ENCODE results near the gene SP2. TPM values are rescaled to one million over a fixed set of nuclear protein-coding genes. Genes with fewer than 3 reads are reported as not detected.

Gene SP2
- total RNA-seq, 1 donor from 2014 or later: 2.2 TPM

- no peak overlapping the region for H3K4me3 ChIP-seq (ENCODE audit: low read depth, low read length)
- H3K36me3 ChIP-seq (ENCODE audit: control insufficient read depth, insufficient read depth, low read length): no peaks in the 10 kb centered on the region
- H3K27me3 ChIP-seq (ENCODE audit: control insufficient read depth, insufficient read depth, low read length): peaks cover 31% of the 10 kb centered on the region
- no peak for DNase-seq (ENCODE audit: low read depth)
- no peak for TF ChIP-seq CTCF (IDR thresholded peaks at IDR 0.05; ENCODE audit: insufficient read depth, low read length, poor library complexity, severe bottlenecking)
Measured at GRCh38 chr17:47872019-47872650, 23.9 kb upstream of the SP2 start.

- Histone ChIP-seq H3K27me3 (ENCODE audit: control insufficient read depth, insufficient read depth, low read length) (peaks cover 31% of the 10 kb centered on the region), H3K36me3 (ENCODE audit: control insufficient read depth, insufficient read depth, low read length) (no peaks in the 10 kb centered on the region), H3K4me3 (ENCODE audit: low read depth, low read length) (no peak overlapping the region)
- DNase-seq (ENCODE audit: low read depth): no peak
- no peak for TF ChIP-seq CTCF (IDR thresholded peaks at IDR 0.05; ENCODE audit: insufficient read depth, low read length, poor library complexity, severe bottlenecking)
Measured at GRCh38 chr17:47872651-47873161, 23.3 kb upstream of the SP2 start.

GRCh38 chr17:47873200-47874090 is 22.6 kb upstream of the SP2 start:
- no peak for TF ChIP-seq CTCF (IDR thresholded peaks at IDR 0.05; ENCODE audit: insufficient read depth, low read length, poor library complexity, severe bottlenecking)
- Histone ChIP-seq H3K36me3 (ENCODE audit: control insufficient read depth, insufficient read depth, low read length) (no peaks in the 10 kb centered on the region), H3K4me3 (ENCODE audit: low read depth, low read length) (no peak overlapping the region), H3K27me3 (ENCODE audit: control insufficient read depth, insufficient read depth, low read length) (peaks cover 31% of the 10 kb centered on the region)
- DNase-seq (ENCODE audit: low read depth): no peak

GRCh38 chr17:47875011-47875985 is 20.7 kb upstream of the SP2 start:
- H3K27me3 ChIP-seq (ENCODE audit: control insufficient read depth, insufficient read depth, low read length): peaks cover 27% of the 10 kb centered on the region
- TF ChIP-seq CTCF (IDR thresholded peaks at IDR 0.05; ENCODE audit: insufficient read depth, low read length, poor library complexity, severe bottlenecking): no peak
- no peak overlapping the region for H3K4me3 ChIP-seq (ENCODE audit: low read depth, low read length)
- no peak for DNase-seq (ENCODE audit: low read depth)
- H3K36me3 ChIP-seq (ENCODE audit: control insufficient read depth, insufficient read depth, low read length): no peaks in the 10 kb centered on the region

GRCh38 chr17:47877368-47878034 is 18.5 kb upstream of the SP2 start:
- H3K27me3 ChIP-seq (ENCODE audit: control insufficient read depth, insufficient read depth, low read length): peaks cover 13% of the 10 kb centered on the region
- no peaks in the 10 kb centered on the region for H3K36me3 ChIP-seq (ENCODE audit: control insufficient read depth, insufficient read depth, low read length)
- TF ChIP-seq CTCF (IDR thresholded peaks at IDR 0.05; ENCODE audit: insufficient read depth, low read length, poor library complexity, severe bottlenecking): no peak
- H3K4me3 ChIP-seq (ENCODE audit: low read depth, low read length): no peak overlapping the region
- no peak for DNase-seq (ENCODE audit: low read depth)

Measured in kidney epithelial cell (primary cell).